ENCODE measurements around the gene ZEB2.

- TF ChIP-seq POLR2A (IDR thresholded peaks at IDR 0.05) (no peak), CTCF (IDR thresholded peaks at IDR 0.05) (no peak), EP300 (IDR thresholded peaks at IDR 0.05) (no peak)
Measured at GRCh38 chr2:144385381-144385780, 134.5 kb downstream of the ZEB2 start.

Measured in sigmoid colon (tissue), 4 donors.